ENCODE results near the gene MSL3.

DNA sequence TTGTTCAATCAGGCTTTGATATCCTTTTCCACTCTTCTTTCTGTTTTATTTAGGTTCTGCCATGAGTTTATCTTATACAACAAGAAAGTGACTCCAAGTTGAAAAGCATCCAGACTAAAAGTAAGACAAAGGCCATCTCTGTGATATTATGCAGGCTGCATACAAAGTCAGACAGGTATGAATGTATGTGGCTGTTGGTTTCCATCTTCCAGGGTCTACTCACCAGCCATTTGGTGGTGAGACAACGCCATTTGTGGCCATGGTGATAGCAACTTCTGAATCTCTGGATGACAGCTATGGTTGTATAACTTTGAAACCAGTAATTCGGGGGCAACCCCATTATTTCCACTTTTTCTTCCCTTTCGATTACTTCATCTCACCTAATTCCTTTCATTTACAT is 17.2 kb upstream of the MSL3 start:
- TF ChIP-seq, protein P1, sequence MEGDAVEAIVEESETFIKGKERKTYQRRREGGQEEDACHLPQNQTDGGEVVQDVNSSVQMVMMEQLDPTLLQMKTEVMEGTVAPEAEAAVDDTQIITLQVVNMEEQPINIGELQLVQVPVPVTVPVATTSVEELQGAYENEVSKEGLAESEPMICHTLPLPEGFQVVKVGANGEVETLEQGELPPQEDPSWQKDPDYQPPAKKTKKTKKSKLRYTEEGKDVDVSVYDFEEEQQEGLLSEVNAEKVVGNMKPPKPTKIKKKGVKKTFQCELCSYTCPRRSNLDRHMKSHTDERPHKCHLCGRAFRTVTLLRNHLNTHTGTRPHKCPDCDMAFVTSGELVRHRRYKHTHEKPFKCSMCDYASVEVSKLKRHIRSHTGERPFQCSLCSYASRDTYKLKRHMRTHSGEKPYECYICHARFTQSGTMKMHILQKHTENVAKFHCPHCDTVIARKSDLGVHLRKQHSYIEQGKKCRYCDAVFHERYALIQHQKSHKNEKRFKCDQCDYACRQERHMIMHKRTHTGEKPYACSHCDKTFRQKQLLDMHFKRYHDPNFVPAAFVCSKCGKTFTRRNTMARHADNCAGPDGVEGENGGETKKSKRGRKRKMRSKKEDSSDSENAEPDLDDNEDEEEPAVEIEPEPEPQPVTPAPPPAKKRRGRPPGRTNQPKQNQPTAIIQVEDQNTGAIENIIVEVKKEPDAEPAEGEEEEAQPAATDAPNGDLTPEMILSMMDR (IDR thresholded peaks at IDR 0.05) = no peak
- no peak for TF ChIP-seq POLR2A (IDR thresholded peaks at IDR 0.05)
